CMK (cell line): ENCODE data around the gene ATG16L1.
A peak's percentile ranks its signal among the peaks of the same experiment; 100 is the strongest.

ENCODE experiments used
- DNase-seq: peaks from one replicate; pipeline ENCODE4 v3.0.0-alpha.2; 2010; ENCODE audit warnings: low read depth

ATG16L1 gene

DNA sequence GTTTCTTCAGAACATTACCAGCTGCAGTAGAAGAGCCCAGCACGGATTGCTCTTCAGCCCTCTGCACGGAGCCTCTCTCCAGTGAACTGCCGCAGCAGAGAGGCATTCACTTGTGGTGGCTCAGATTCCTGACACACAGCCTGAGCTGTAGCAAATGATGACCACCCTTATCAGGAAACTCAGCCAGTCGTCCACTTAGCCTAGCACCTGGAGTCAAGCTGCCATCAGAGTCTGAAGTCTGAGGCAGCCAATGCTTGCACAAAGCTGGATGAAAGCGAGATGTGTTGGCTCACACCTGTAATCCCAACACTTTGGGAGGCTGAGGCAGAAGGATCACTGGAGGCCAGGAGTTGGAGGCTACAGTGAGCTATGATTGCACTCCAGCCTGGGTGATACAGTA is 44.4 kb downstream of the ATG16L1 start:
- no peak for DNase-seq

DNA sequence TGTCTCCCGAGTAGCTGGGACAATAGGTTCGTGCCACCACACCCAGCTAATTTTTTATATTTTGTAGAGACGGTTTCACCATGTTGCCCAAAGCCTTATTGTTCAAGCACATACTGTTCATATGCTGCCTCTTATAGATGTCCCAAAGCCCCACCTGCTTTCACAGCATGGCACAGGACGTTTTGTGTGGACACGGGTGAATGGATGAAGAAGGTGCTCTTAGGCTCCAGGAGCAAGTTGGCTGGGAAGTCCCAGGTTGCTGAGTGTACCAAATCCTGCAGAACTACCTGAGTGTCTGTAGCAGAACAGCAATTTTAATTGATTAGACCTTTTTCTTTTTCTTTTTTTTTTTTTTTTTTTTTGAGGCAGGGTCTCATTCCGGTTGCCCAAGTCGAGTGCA is 45.6 kb downstream of the ATG16L1 start:
- no peak for DNase-seq

DNA sequence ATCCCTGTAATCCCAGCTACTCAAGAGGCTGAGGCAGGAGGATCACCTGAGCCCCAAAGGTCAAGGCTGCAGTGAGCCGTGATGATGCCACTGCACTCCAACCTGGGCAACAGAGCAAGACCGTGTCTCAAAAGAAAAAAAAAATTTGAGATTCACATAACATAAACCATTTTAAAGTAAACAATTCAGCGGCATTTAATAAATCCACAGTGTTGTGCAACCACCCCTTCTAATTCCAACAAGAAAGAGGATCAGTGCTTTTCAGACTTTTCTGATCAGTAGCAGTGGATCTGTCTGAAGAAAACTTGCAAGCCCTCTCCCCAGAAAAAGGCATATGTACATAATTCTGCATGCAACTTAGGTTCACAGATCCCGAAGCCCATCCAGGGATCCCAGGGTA is 48.9 kb downstream of the ATG16L1 start:
- DNase-seq, result no peak

DNA sequence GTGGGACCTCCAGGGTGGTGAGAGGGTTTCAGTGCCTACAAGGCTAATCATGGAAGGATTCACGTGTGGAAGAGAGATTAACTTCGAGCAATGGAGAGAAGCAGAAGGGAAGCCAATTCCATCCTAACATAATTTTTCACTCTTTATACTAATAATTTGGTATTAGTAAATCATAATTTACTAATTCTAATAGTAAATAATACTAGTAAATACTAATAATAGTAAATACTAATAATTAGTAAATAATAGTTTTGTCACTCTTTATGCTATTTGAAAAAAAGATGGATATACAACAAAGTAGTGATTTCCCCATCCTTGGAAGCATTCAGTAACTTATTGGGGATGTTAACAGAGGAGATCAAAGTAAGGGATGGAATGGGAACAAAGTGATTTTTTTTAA is 49.8 kb downstream of the ATG16L1 start:
- DNase-seq, result no peak

DNA sequence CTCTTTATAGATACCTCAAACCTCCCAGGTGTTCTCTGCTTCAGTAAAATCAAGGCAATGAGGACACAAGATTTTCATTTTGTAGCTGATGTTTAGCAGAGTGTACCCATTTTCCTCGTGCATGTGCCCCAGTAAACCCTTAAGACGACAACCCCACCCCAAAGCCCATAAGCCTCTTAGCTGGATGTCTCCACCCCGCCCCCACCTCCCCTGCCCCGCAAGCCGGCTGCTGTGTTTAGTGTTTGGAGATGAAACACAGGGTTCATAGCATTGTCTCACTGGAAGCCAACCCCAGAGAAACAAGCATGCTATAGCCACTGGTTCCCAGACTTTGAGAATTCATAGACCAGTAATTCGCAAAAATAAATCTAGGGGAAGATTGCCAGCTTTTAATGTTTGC is 50.3 kb downstream of the ATG16L1 start:
- no peak for DNase-seq

DNA sequence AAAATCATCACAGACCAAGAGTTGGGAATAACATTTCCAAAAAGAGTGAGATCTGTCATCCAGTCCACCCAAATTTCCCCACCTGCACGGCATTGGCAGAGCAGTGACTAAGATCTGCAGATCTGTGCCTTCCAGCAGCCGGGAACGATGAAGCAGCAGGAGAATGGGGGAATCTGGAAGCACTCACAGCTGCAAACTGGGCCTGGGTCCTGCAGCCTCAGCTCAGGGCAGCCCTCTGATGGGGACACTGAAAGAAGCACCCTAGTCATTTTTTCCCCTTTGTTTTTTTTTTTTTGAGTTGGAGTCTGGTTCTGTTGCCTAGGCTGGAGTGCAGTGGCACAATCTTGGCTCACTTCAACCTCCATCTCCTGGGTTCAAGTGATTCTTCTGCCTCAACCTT is 51.8 kb downstream of the ATG16L1 start:
- DNase-seq, result no peak

DNA sequence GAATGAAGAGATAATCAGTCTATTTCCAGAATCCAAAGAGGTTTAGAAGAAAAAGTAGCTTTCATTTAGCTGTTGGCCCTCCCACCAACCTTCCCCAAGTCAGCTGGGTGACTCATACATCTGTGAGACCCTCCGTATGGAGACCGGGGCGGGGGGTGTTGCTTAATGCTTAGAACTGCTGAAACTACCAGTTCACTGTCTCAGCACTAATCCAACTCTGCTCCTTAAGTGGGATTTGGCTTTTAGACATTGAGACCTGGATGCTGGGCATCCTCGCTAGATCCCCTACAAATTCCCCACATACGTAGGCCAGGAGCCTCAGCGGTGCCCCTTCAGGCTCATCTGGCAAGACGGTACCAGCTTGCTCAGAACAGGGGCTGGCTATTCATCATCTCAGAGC is 56.1 kb downstream of the ATG16L1 start, which contains the start of gene SAG:
Gene SAG, plus strand, starts transcription at position 252 of the 400 bp plus-strand sequence. CDS start 1,374 bp downstream, outside the sequence.
- DNase-seq, result no peak

DNA sequence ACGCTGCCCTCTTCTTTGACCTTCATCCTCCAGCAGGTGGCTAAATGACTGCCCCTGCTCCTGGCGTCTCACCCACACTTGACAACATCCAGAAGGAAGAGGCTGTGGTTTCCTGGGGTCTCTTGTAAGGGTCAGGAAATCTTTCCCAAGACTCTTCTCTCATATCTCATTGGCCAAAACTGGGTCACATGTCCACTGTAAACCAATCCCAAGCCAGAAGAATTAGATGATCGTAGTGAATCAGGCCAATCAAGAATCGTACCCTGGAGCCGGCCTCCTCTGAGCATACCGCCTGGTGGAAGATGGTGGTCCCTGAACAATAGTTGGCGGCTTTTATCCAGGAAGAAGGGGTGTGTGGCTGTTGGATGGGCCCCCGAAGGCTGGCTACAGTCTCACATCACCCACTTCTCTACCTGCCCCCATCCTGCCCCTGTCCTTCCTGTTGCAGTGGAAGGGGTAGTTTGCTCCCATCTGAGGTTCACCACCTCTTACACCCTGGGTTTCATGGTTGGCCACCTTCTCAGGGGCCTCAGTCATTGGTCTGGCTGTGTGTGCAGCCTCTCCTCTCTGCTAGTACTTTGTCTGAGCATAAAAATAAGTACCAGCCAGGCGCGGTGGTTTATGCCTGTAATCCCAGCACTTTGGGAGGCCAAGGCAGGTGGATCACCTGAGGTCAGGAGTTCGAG is 59.9 kb downstream of the ATG16L1 start:
- no peak for DNase-seq

DNA sequence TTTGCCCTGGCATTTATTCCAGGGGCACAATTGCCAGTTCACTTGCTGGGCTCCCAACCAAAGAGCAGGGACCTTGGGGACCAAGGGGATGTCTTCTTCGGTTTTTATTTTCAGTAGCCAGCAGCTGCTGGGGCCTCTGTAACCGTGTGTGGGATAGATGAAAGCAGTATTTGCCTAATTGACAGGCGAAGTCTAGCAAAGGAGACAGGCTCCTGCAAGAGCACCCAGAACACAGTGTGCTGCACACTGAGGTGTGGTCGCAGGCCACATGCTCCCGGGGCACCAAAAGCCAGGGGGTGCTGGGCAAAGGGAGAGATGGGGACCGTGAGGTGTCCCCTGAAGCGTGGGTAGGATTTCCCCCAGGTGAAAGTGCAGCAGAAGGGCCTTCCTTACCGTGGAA is 61.4 kb downstream of the ATG16L1 start:
- DNase-seq, result no peak

DNA sequence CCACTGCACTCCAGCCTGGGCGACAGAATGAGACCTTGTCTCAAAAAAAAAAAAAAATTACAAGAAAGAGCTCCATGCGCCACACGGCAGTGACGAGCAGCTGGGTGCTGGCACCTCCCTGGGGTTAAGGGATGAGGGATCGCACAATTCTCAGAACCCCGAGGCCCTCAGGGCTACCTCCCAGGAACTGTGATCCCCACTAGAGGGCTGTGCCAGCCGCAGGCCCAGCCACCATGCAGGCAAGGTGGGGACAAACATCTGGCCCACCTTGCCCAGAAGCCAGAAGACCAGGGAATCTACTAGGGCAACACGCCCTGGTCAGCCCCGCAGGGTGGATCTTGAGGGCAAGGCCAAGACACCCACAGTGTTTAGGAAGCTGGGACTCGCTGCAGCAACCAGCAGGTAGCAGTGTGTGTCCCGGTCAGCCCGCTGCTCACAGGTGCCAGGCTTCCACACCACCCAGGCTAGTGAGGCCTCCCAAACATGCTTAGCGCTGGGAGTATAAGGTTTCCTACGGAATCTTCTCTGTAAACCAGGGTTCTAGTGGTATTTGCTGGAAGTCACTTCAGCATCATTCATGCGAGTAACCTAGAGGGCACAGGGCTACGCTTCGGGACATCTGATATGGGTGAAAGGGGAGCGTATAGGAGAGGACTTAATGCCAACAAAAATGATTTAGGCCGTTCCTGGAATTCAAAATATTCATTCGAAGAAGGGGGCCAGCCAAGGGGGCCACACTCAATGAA is 62.9 kb downstream of the ATG16L1 start:
- no peak for DNase-seq

DNA sequence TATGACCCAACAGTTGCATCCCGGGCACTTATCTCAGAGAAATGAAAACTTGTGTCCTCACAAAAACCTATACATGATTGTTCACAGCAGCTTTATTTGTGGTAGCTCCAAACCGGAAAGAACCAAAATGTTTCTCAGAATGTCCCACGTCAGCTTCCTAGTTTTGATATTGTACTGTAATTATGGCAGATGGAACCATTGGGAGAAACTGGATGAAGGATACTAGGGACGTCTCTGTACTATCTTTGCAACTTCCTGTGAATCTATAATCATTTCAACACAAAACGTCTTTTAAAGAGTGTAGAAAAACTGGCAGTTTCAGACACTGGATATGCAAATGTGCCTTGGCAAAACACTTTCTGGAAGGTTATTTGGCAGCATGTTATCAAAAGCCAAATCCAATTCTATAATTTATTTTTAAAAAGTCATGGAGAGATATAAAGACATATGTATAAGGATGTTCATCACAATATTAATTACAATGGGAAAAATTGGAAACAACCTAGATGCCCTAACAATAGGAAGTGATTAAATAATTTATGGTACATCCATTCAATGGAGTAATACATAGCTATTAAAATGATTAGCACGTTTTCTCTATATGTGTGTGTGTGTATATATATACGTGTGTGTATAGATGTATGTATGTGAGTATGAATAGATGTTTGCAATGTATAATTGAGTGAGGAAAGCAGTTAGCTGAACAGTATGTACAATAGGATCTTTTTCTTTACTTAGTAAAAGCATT is 65.9 kb downstream of the ATG16L1 start:
- DNase-seq, result no peak

DNA sequence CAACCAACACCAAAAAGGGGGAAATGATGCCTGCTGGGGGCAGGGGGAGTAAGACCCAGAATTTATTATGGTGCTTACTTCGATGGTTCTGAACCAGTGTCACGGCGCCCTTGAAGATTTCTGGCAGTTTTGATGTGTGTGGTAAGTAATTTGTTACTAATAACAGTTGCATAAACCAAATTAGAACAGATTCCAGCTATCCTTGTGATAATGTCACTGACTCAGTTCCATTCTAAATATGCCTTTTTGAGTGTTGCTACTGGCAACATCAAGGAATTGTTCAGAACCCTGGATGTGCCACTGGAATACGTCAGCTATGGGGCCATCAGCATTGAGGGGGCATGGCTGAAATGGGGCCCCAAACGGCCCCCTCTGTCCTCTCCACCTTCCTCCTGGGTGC is 67.8 kb downstream of the ATG16L1 start:
- DNase-seq, result no peak

DNA sequence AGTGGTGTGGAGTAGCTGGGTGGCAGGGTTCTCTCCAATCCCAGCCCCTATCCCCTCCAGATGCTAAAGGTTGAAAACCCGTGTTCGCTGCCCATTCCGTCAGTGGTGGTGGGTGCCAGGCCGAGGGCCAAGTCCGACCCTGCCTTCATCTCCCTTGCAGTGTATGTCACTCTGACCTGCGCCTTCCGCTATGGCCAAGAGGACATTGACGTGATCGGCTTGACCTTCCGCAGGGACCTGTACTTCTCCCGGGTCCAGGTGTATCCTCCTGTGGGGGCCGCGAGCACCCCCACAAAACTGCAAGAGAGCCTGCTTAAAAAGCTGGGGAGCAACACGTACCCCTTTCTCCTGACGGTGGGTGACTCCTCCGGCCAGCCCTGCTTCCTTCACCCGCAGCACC is 69.0 kb downstream of the ATG16L1 start:
- no peak for DNase-seq

DNA sequence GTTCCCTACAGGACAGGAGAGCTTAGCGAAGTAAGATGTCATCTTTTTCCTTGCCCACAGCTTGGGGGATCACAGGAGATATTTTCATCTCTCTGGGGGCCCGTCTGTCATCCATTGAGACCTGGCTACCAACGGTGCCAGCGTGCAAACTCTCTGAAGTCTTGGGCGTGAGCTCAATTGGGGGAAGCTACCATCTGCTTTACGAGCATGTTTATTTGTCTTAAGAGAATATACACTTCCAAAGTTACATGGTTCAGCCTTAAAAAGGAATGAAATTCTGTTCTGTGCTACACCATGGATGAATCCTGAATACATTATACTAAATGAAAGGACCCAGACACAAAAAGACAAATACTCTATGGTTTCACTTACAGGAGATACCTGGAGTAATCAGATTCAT is 69.7 kb downstream of the ATG16L1 start:
- DNase-seq, result no peak

DNA sequence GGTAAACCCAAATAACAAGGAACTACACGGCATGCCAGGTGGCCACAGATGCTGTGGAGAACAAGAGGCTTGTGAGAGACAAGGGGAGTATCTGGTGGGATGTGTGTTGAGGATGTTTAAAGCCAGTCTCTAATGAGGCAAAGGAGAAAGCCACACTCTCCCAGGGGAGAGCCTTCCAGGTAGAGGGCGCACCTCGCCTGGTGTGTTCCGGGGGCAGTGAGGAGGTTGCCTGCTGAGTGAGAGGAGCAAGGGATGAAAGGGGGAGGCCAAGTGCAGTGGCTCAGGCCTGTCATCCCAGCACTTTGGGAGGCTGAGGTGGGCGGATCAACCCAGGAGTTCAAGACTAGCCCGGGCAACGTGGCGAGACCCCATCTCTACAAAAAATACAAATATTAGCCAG is 72.4 kb downstream of the ATG16L1 start:
- DNase-seq, result no peak

DNA sequence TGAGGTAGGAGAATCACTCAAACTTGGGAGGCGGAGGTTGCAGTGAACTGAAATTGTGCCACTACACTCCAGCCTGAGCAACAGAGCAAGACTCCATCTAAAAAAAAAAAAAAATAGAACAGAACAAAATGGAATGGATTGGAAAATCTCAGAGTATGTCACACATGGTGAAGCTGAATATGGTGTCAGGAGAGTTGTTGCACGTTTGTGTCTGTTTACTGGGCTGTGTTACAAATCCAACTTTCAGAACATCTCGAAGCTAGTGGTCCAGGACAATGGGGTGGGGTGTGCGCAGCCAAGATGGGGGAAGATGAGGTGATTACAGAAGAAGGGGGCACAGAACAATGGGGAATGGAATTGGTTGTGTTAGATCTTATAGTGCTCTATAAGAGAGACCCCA is 73.8 kb downstream of the ATG16L1 start:
- no peak for DNase-seq

DNA sequence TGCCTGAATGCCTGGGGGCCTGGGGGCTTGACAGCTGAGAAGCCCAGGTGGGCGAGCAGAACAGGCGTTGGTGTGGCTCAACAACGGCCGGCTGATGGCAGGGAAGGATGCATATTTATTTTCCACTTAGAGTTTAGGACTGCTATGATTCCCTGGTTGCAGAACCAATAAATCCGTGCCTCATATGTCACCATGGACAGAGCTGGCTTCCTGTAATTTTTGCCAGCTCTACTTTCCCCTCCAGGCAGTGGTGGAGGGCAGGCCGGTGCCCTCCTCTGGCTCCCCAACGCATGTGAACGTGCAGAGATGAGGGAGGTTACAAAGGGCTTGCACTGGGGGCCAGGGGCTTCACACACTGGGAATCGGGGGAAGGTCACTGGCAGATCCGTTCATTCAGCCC is 74.3 kb downstream of the ATG16L1 start:
- DNase-seq, result no peak

DNA sequence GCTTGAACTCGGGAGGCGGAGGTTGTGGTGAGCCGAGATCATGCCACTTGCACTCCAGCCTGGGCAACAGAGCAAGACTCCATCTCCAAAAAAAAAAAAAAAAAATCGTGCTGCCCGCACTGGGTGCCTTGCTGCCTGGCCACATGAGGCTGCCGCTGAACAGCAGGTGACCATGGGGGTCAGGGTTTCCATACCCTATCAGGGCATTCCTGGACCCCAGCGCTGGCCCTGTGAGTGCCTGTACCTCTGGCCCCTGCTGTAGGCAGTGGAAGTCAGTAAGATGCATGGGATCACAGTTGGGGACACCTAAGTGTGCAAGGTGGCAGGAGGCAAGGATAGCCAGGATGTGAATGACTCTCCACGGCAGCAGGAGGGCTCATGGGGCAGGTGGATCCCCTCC is 75.0 kb downstream of the ATG16L1 start:
- DNase-seq, result no peak

DNA sequence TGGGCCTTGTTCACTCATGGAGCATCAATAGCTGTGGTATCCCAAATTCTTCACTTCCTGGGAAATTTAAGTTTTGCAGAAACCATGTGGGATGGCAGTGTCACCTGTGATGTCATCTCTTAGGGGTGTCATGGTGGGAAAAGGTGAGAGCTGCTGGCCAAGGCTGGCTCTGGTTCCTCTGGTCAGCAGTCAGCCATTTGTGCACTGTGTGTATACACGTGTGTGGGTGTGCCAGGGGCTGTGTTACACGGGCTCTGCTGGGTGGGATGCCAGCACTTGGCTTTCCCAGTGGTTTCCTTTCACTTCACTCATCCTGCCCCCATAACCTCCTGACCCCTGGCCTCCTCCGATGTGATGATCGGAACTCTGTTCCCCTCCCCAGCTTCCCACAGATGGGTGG is 77.4 kb downstream of the ATG16L1 start:
- no peak for DNase-seq

DNA sequence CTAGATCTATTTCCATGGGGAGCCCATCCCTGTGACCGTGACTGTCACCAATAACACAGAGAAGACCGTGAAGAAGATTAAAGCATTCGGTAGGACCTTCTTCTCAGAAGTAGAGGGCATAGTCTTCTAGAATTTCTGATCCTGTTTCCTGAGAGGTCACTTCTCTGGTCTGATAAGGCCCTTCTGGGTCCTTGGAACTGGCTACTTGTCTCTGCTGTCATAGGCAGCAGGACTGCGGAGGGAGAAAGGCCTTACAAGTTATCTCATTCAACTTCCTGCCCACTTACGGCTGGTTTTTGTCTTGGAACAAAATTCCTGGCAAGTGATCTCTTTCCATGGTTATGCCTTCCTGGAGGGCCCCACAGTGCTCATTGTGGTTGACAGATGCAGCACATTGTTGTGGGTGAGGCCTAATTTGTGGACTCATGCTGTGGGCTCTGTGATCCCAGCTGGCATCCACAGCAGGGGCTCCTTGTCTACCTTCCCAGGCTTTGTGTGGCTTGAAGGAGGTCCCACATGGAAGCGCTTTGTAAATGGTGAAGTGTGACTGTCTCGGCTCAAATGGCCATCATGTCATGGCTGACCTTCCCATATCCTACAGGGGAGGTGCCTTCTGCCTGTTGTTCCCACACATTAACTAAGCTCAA is 78.1 kb downstream of the ATG16L1 start:
- peak; percentile 80 for DNase-seq

DNA sequence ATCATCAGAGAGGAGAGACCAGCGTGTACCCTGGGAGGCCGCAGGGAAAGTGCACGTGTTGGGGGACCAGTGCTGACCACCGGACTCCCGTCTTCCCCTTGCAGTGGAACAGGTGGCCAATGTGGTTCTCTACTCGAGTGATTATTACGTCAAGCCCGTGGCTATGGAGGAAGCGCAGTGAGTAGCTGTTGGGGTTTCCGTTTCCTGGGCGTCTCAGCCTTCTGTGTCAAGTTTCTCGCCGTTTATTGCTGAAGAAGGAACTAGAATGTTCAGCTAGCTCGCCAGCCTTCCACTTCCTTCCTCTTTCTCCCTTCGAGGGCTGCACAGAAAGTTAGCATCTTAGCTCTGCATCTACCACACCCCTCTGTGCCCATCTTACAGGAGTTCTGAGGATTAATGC is 80.1 kb downstream of the ATG16L1 start:
- peak; percentile 88 for DNase-seq

DNA sequence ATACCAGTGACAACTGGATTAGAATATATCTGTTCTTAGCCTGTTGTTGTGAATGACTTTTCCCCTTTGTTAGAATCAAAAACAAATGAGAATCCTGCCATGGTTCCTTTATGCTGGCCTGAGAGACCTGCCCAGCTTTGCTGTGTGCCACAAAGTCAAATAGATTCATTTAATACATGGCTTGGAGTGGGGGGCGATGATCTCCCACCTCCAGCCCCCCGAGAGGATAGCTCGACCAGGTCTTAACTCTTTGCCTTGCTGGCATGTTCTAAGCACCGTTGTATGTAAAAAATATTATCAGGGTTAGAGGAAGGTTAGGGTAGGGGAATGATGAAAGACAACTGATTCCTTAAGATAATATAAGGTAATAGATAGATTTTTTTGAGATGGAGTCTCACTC is 80.7 kb downstream of the ATG16L1 start:
- no peak for DNase-seq

DNA sequence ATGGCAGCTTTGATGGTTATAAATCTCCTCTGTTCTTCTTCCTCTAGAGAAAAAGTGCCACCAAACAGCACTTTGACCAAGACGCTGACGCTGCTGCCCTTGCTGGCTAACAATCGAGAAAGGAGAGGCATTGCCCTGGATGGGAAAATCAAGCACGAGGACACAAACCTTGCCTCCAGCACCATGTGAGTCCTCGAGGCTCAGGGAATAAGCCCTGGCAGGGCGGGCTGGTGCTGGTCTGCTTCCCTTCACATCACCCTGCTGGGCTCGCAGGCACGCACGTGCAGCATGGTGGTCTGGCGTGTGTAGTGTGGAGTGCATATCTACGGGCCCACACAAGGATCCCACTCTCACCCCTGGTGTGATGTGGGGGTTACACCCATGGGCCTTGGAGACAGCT is 83.4 kb downstream of the ATG16L1 start:
- DNase-seq, result no peak
